NCI-H345 (cell line): ENCODE measurements around the gene AGMAT.
A peak's percentile ranks its signal among the peaks of the same experiment; 100 is the strongest.

ENCODE experiments used
- DNase-seq: peaks from one replicate; lab custom pipeline; 2025; lab: John Stamatoyannopoulos, UW

AGMAT gene

GRCh38 chr1:15559189-15559810 lies 25.6 kb downstream of the AGMAT start:
- no peak for DNase-seq

GRCh38 chr1:15558516-15558915 lies 26.3 kb downstream of the AGMAT start:
- no peak for DNase-seq

- no peak for DNase-seq
These were observed 27.3 kb downstream of the AGMAT start for GRCh38 chr1:15557594-15557993.

- DNase-seq = no peak
These were observed 27.8 kb downstream of the AGMAT start for GRCh38 chr1:15557008-15557407.

GRCh38 chr1:15550573-15550972 lies 34.3 kb downstream of the AGMAT start:
- DNase-seq = no peak

GRCh38 chr1:15546641-15547040 lies 38.2 kb downstream of the AGMAT start:
- no peak for DNase-seq

- no peak for DNase-seq
These were observed 41.0 kb downstream of the AGMAT start for GRCh38 chr1:15543589-15544568.

- DNase-seq = no peak
These were observed 41.6 kb downstream of the AGMAT start for GRCh38 chr1:15543251-15543588.

- DNase-seq = no peak
These were observed 42.2 kb downstream of the AGMAT start for GRCh38 chr1:15542388-15543250.

- DNase-seq = no peak
These were observed 43.5 kb downstream of the AGMAT start for GRCh38 chr1:15541231-15541792.

- DNase-seq = no peak
These were observed 44.7 kb downstream of the AGMAT start for GRCh38 chr1:15540186-15540585.

GRCh38 chr1:15538771-15539170 lies 46.1 kb downstream of the AGMAT start:
- DNase-seq = peak; percentile 49

- DNase-seq = no peak
These were observed 53.2 kb downstream of the AGMAT start for GRCh38 chr1:15531682-15532081.

- no peak for DNase-seq
These were observed 53.8 kb downstream of the AGMAT start for GRCh38 chr1:15531003-15531402.

- peak; percentile 100 for DNase-seq
These were observed 58.1 kb downstream of the AGMAT start, which contains the start of gene DNAJC16 for GRCh38 chr1:15526490-15527339. DNAJC16 (plus strand) TSS chr1:15526848; CDS start chr1:15529106, 2,258 bp downstream.

GRCh38 chr1:15526021-15526489 lies 58.8 kb downstream of the AGMAT start:
- no peak for DNase-seq

- peak; percentile 25 for DNase-seq
These were observed 59.5 kb downstream of the AGMAT start for GRCh38 chr1:15525050-15526020.

GRCh38 chr1:15524283-15525049 lies 60.4 kb downstream of the AGMAT start:
- DNase-seq = peak; percentile 100

GRCh38 chr1:15524021-15524282 lies 60.9 kb downstream of the AGMAT start, which contains the start of gene CASP9:
CASP9 (minus strand) TSS chr1:15524215; CDS start chr1:15524200, 15 bp downstream.
- DNase-seq = no peak
